HepG2 (cell line): ENCODE results near the gene SHC1. TPM values are rescaled to one million over a fixed set of nuclear protein-coding genes. Genes with fewer than 3 reads are reported as not detected.
A peak's percentile ranks its signal among the peaks of the same experiment; 100 is the strongest.

ENCODE experiments used
- ATAC-seq: fragments of 200-7000 bp; cut with Tn5 transposase; 3 replicates; pipeline ENCODE4 v1.9.1; 2020; ENCODE audit warnings: mild to moderate bottlenecking, moderate library complexity
- BruUV-seq: library from RNA; stranded (reverse); fragments of 400-500 nt; replicated peaks from 2 replicates; lab custom pipeline; 2021; lab: Mats Ljungman, UMichigan
- CTCF ChIA-PET: fragments of 300-600 bp; formaldehyde crosslinking; extraction: SDS; loops from one replicate; lab custom pipeline; 2021; ENCODE audit warnings: low total read pairs, inconsistent platforms, low intra/inter-chr PET ratio; lab: Yijun Ruan, JAX
- POLR2A ChIA-PET: fragments of 350-600 bp; sonication (Branson Sonifier 250); formaldehyde crosslinking; loops from one replicate; lab custom pipeline; 2020; ENCODE audit warnings: antibody characterized with exemption, inconsistent platforms; lab: Yijun Ruan, JAX
- DNase-seq: peaks from one replicate; pipeline ENCODE4 v3.0.0-alpha.2; 2015; ENCODE audit warnings: low spot score
- FAIRE-seq: peaks from 3 replicates; lab custom pipeline; 2011; peaks lifted over from hg19 to GRCh38; lab: Jason Lieb, UNC
- H2AFZ ChIP-seq: one replicate; pipeline ENCODE4 v1.6.1; 2011; ENCODE audit warnings: low read length, inconsistent platforms
- H3K27ac ChIP-seq: fragments of 300-600 bp; 3 replicates; pipeline ENCODE4 v1.8.0; 2011; ENCODE audit warnings: mixed run types, mild to moderate bottlenecking, mixed read lengths, low read length, inconsistent platforms; ENCODE audit not compliant: insufficient read depth; ENCODE audit errors: extremely low read length
- H3K27me3 ChIP-seq, 2 experiments: fragments of 200-600 bp in 1 of 2; 2 replicates in 1 of 2; 3 replicates in 1 of 2; pipeline versions ENCODE4 v1.6.0 to v1.8.0; 2011; ENCODE audit warnings: low read length in 2 of 2, mild to moderate bottlenecking in 2 of 2, moderate library complexity in 2 of 2, inconsistent platforms in 1 of 2; ENCODE audit not compliant: insufficient read depth in 2 of 2, control insufficient read depth in 1 of 2
- H3K36me3 ChIP-seq, 2 experiments: fragments of 200-600 bp in 1 of 2; replicated peaks in 1 of 2; 2 replicates in 1 of 2; 3 replicates in 1 of 2; pipeline versions ENCODE4 v1.5.1 to v1.8.0; 2011; ENCODE audit warnings: low read length in 2 of 2, inconsistent platforms in 1 of 2; ENCODE audit not compliant: insufficient read depth in 2 of 2, control insufficient read depth in 1 of 2
- H3K4me1 ChIP-seq: 2 replicates; pipeline ENCODE4 v1.5.1; 2012; ENCODE audit warnings: low read length, inconsistent platforms; ENCODE audit not compliant: insufficient read depth
- H3K4me2 ChIP-seq: 2 replicates; pipeline ENCODE4 v1.6.0; 2011; ENCODE audit warnings: low read depth, low read length, inconsistent platforms
- H3K4me3 ChIP-seq, 3 experiments: fragments of 200-600 bp in 1 of 3; sonication (generic), shearing (Covaris generic) in 1 of 3; replicated peaks in 1 of 3; 2 replicates each; pipeline ENCODE4 v1.5.1; 2011 to 2016; ENCODE audit warnings: low read length in 3 of 3, inconsistent platforms in 2 of 3, low read depth in 2 of 3, mild to moderate bottlenecking in 2 of 3, control low read depth in 1 of 3, mixed read lengths in 1 of 3; ENCODE audit not compliant: insufficient read depth in 1 of 3
- H3K79me2 ChIP-seq: one replicate; pipeline ENCODE4 v1.6.1; 2011; ENCODE audit warnings: low read length, inconsistent platforms; ENCODE audit not compliant: insufficient read depth
- H3K9ac ChIP-seq: 2 replicates; pipeline ENCODE4 v1.6.0; 2011; ENCODE audit warnings: mild to moderate bottlenecking, low read depth, low read length, inconsistent platforms; ENCODE audit not compliant: insufficient read depth
- H3K9me3 ChIP-seq: 2 replicates; pipeline ENCODE4 v1.5.1; 2012; ENCODE audit warnings: mild to moderate bottlenecking, low read length
- H4K20me1 ChIP-seq: 2 replicates; pipeline ENCODE4 v1.6.0; 2011; ENCODE audit warnings: inconsistent platforms, mild to moderate bottlenecking, low read length, moderate library complexity; ENCODE audit not compliant: insufficient read depth
- ETV5 ChIP-seq: IDR thresholded peaks from 2 replicates; pipeline ENCODE4 v1.6.1; 2018; ENCODE audit warnings: missing biosample characterization, missing genetic modification reagents, inconsistent platforms, borderline replicate concordance
- GPBP1L1 ChIP-seq: sonication (generic); formaldehyde crosslinking; IDR thresholded peaks from 2 replicates; pipeline ENCODE4 v1.5.0; 2020; ENCODE audit warnings: mild to moderate bottlenecking, missing genetic modification reagents
- JUNB ChIP-seq: sonication (generic); formaldehyde crosslinking; IDR thresholded peaks from 2 replicates; pipeline ENCODE4 v1.8.0; 2022; ENCODE audit warnings: missing genetic modification reagents, mild to moderate bottlenecking, borderline replicate concordance
- KDM5B ChIP-seq: sonication (generic); formaldehyde crosslinking; IDR thresholded peaks from 2 replicates; pipeline ENCODE4 v1.4.0; 2020; ENCODE audit warnings: missing genetic modification reagents, mild to moderate bottlenecking, borderline replicate concordance
- SP2 ChIP-seq: sonication (generic); formaldehyde crosslinking; IDR thresholded peaks from 2 replicates; pipeline ENCODE4 v1.5.1; 2020; ENCODE audit warnings: mild to moderate bottlenecking, missing genetic modification reagents
- TP53 ChIP-seq: sonication (generic); formaldehyde crosslinking; conservative IDR thresholded peaks from 2 replicates; pipeline ENCODE4 v1.4.0; 2020; ENCODE audit warnings: missing genetic modification reagents
- TRIM24 ChIP-seq: sonication (generic); formaldehyde crosslinking; IDR thresholded peaks from 2 replicates; pipeline ENCODE4 v1.8.0; 2022; ENCODE audit warnings: mild to moderate bottlenecking, missing genetic modification reagents
- ZBTB7B ChIP-seq: sonication (generic); formaldehyde crosslinking; IDR thresholded peaks from 2 replicates; pipeline ENCODE4 v1.4.0; 2020; ENCODE audit warnings: missing genetic modification reagents
- ZFP62 ChIP-seq: sonication (generic); formaldehyde crosslinking; IDR thresholded peaks from 2 replicates; pipeline ENCODE4 v1.4.0; 2020; ENCODE audit warnings: missing genetic modification reagents
- ZNF124 ChIP-seq: sonication (generic); formaldehyde crosslinking; IDR thresholded peaks from 2 replicates; pipeline ENCODE4 v1.4.0; 2020; ENCODE audit warnings: missing genetic modification reagents
- ZNF549 ChIP-seq: sonication (generic); formaldehyde crosslinking; IDR thresholded peaks from 2 replicates; pipeline ENCODE4 v1.5.0; 2020; ENCODE audit warnings: missing genetic modification reagents
- ZNF556 ChIP-seq: sonication (generic); formaldehyde crosslinking; IDR thresholded peaks from 2 replicates; pipeline ENCODE4 v1.4.0; 2020; ENCODE audit warnings: mild to moderate bottlenecking, missing genetic modification reagents, borderline replicate concordance
- ZNF713 ChIP-seq: sonication (generic); formaldehyde crosslinking; IDR thresholded peaks from 2 replicates; pipeline ENCODE4 v1.4.0; 2020; ENCODE audit warnings: mild to moderate bottlenecking, missing genetic modification reagents
- ZNF740 ChIP-seq: sonication (generic); formaldehyde crosslinking; IDR thresholded peaks from 2 replicates; pipeline ENCODE4 v1.4.0; 2020; ENCODE audit warnings: missing genetic modification reagents
- ZNF841 ChIP-seq: sonication (generic); formaldehyde crosslinking; IDR thresholded peaks from 2 replicates; pipeline ENCODE4 v1.8.1; 2023; ENCODE audit warnings: missing genetic modification reagents, borderline replicate concordance
- WGBS: methylation state at CpG from one replicate; pipeline ENCODE4 v1.1.6; 2017; ENCODE audit warnings: low lambda C conversion rate; 5-methylcytosine and 5-hydroxymethylcytosine counted together
- in situ Hi-C: cut with HindIII; loops from 2 replicates; pipeline ENCODE4 v1.10.0; 2017; ENCODE audit warnings: low pct_unique_long_range_greater_than_20kb; ENCODE audit not compliant: extremely low pct_ligation_motif_present
- intact Hi-C: fragments of 100-400 bp; cut with micrococcal nuclease; formaldehyde crosslinking; loops from one replicate; pipeline ENCODE4 v1.10.0; 2022; ENCODE audit not compliant: unreplicated experiment
- polyA plus RNA-seq, 8 experiments: library from polyadenylated mRNA; depleted of rRNA in 3 of 8; stranded (reverse) in 7 of 8; unstranded in 1 of 8; fragments of >200 nt; fragmentation: Illumina TruSeq in 4 of 8; extraction: Trizol in 4 of 8; gene quantifications; 2 replicates each; pipeline versions ENCODE4 v1.2.1 to v1.2.3, GENCODE V29; 2011 to 2016; ENCODE audit warnings: low read depth in 4 of 8, missing spikeins in 1 of 8, mixed read lengths in 1 of 8; ENCODE audit not compliant: insufficient read depth in 1 of 8
- total RNA-seq, 5 experiments: library from RNA; depleted of rRNA; stranded (reverse); fragments of >200 nt; fragmentation: Illumina TruSeq; extraction: Trizol; gene quantifications; 2 replicates each; pipeline ENCODE4 v1.2.3, GENCODE V29; 2016; ENCODE audit warnings: low read depth in 1 of 5
- TF ChIP-seq, protein P1 (sequence below): sonication (generic); formaldehyde crosslinking; IDR thresholded peaks from 2 replicates; pipeline ENCODE4 v1.8.1; 2023; ENCODE audit warnings: missing genetic modification reagents, mild to moderate bottlenecking, borderline replicate concordance
- TF ChIP-seq, protein P2 (sequence below), 2 experiments: IDR thresholded peaks; 2 replicates each; pipeline ENCODE4 v1.6.1; 2011 to 2012; ENCODE audit warnings: low read length in 2 of 2, borderline replicate concordance in 1 of 2, low read depth in 1 of 2, mild to moderate bottlenecking in 1 of 2, moderate library complexity in 1 of 2

SHC1 gene
- total and polyA plus RNA-seq, 2 of the 13 experiments (the other 11 are each of a cell fraction or from before 2014, with no cell fraction given): 52.0 to 137 TPM

DNA sequence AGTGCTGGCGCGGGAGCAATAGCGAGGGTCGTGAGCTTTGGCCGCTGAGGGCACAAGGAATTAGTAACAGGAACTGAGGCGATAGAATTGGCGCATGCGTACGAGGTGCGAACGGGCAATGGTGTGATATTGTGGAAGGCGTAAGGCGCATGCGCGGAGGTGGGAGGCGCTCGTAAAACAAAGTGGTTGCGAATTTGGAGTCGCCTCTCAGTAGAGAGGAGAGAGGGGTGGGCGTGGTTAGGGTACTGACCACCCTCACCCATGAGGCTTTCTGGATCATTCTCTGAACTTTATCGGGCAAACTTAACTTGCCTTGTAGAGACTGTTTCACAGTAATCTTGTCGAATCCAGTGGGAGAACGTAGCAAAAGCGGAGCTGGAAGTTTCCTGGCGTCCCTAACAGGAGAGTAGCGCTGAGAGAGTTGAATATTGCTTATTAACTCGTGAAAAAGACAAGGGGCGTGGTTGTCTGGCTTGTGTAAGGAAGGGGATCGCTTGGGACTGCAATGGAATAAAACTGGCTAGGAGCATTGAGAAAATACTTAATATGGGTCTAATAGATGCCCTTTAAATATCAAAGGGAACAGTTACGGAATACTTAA, 4.4 kb upstream of the SHC1 start (continued):
- no peak for TF ChIP-seq GPBP1L1 (CRISPR knock-in tag)
- TF ChIP-seq TRIM24 (CRISPR knock-in tag): no peak
- TF ChIP-seq JUNB (CRISPR knock-in tag): no peak
- no peak for TF ChIP-seq ZNF713 (CRISPR knock-in tag)
- no peak for TF ChIP-seq ZNF556
- no peak for TF ChIP-seq TP53
- TF ChIP-seq ZNF740 (CRISPR knock-in tag): no peak

- intact Hi-C loops: loop anchor here (2.0 kb wide), 1 partner anchor 89 kb away; the partner anchor contains the start of gene EFNA4
- peak; percentile 49 for TF ChIP-seq ZBTB7B (CRISPR knock-in tag)
- TF ChIP-seq ZNF841 (CRISPR knock-in tag): 0 out of 2 replicates have a peak, but pooled peaks have one; percentile 26
- TF ChIP-seq ZNF124 (CRISPR knock-in tag): no peak
- no peak for TF ChIP-seq ZNF549 (CRISPR knock-in tag)
- TF ChIP-seq ETV5: peak; percentile 58; the same call in 1 of the 2 replicates
- TF ChIP-seq ZFP62 (CRISPR knock-in tag): no peak
- TF ChIP-seq, protein P1, sequence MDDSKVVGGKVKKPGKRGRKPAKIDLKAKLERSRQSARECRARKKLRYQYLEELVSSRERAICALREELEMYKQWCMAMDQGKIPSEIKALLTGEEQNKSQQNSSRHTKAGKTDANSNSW: no peak
- peak; percentile 84; the same call in 1 of the 2 replicates for TF ChIP-seq KDM5B (CRISPR knock-in tag)
- TF ChIP-seq SP2 (CRISPR knock-in tag): peak; percentile 97
- TF ChIP-seq, protein P2, sequence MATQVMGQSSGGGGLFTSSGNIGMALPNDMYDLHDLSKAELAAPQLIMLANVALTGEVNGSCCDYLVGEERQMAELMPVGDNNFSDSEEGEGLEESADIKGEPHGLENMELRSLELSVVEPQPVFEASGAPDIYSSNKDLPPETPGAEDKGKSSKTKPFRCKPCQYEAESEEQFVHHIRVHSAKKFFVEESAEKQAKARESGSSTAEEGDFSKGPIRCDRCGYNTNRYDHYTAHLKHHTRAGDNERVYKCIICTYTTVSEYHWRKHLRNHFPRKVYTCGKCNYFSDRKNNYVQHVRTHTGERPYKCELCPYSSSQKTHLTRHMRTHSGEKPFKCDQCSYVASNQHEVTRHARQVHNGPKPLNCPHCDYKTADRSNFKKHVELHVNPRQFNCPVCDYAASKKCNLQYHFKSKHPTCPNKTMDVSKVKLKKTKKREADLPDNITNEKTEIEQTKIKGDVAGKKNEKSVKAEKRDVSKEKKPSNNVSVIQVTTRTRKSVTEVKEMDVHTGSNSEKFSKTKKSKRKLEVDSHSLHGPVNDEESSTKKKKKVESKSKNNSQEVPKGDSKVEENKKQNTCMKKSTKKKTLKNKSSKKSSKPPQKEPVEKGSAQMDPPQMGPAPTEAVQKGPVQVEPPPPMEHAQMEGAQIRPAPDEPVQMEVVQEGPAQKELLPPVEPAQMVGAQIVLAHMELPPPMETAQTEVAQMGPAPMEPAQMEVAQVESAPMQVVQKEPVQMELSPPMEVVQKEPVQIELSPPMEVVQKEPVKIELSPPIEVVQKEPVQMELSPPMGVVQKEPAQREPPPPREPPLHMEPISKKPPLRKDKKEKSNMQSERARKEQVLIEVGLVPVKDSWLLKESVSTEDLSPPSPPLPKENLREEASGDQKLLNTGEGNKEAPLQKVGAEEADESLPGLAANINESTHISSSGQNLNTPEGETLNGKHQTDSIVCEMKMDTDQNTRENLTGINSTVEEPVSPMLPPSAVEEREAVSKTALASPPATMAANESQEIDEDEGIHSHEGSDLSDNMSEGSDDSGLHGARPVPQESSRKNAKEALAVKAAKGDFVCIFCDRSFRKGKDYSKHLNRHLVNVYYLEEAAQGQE (IDR thresholded peaks at IDR 0.05; ENCODE audit: borderline replicate concordance in 1 of 2, low read depth in 1 of 2, low read length in 2 of 2): no peak
Measured at GRCh38 chr1:154974102-154974807, 3.7 kb upstream of the SHC1 start, which contains the start of gene CKS1B. TSS of gene CKS1B (plus strand) at chr1:154974681. CDS start at chr1:154974746, 65 bp downstream.

More at GRCh38 chr1:154974102-154974807, 3.7 kb upstream of the SHC1 start, which contains the start of gene CKS1B:
- WGBS: 1% methylated on average over 39 of the region's 47 CpGs
- Histone ChIP-seq H3K79me2 (peaks cover 65% of the 10 kb centered on the region), H2AFZ (no peak within 1 kb of the TSS), H3K36me3 (peaks cover 0 to 13% of the 10 kb centered on the region in 2 experiments; a peak in 3 of 5 replicates), H3K4me2 (peak within 1 kb of the TSS; percentile 100), H3K27ac (peak within 1 kb of the TSS; percentile 100), H4K20me1 (no peaks in the 10 kb centered on the region), H3K9me3 (no peaks in the 10 kb centered on the region), H3K4me1 (peaks cover 62% of the 10 kb centered on the region), H3K4me3 (peak within 1 kb of the TSS; percentile 67 to 84 (median 72)), H3K27me3 (no peaks in the 10 kb centered on the region; a peak in 1 of 5 replicates), H3K9ac (peak within 1 kb of the TSS; percentile 98)
- DNase-seq (peak; percentile 100), FAIRE-seq (peak; percentile 99), ATAC-seq (peak; percentile 83)
- BruUV-seq: no TSS peak
- in situ Hi-C loops: no loop called here
- ChIA-PET POLR2A (interaction anchor here (1.0 to 6.6 kb wide), 21 partner anchors 10 to 161 kb away, joined by 3 to 148 read pairs (median 11); partner anchors contain the start of genes ADAM15, FLAD1, LENEP and PBXIP1), CTCF (interaction anchor here (1.1 kb wide), 1 partner anchor 44 kb away, joined by 3 read pairs; no protein-coding TSS in a partner anchor)
